ENCODE data around the gene LRFN2. TPM values are rescaled to one million over a fixed set of nuclear protein-coding genes. Genes with fewer than 3 reads are reported as not detected.

LRFN2 gene
- total RNA-seq, 2 donors from 2014 or later, result 0.62 TPM; not detected in 1

GRCh38 chr6:40471243-40471642 is 115.9 kb downstream of the LRFN2 start:
- no peak for DNase-seq (ENCODE audit: low spot score)
- intact Hi-C loops (cut with DNase I), result no loop called here
- WGBS, result 90% methylated on average over 4 of the region's 4 CpGs
- H3K36me3 ChIP-seq, result no peaks in the 10 kb centered on the region
- no peaks in the 10 kb centered on the region for H3K4me1 ChIP-seq (replicated peaks)
- no peak overlapping the region for H3K27ac ChIP-seq
- no peak overlapping the region for H3K4me3 ChIP-seq
- H3K9me3 ChIP-seq, result no peaks in the 10 kb centered on the region
- TF ChIP-seq POLR2A (IDR thresholded peaks at IDR 0.05) (no peak), POLR2AphosphoS5 (IDR thresholded peaks at IDR 0.05) (no peak), CTCF (IDR thresholded peaks at IDR 0.05) (no peak)
- H3K27me3 ChIP-seq (replicated peaks; ENCODE audit: insufficient read depth), result no peaks in the 10 kb centered on the region

- Histone ChIP-seq H3K27me3 (replicated peaks; ENCODE audit: insufficient read depth) (no peaks in the 10 kb centered on the region), H3K36me3 (no peaks in the 10 kb centered on the region), H3K4me1 (replicated peaks) (no peaks in the 10 kb centered on the region), H3K9me3 (no peaks in the 10 kb centered on the region), H3K4me3 (no peak overlapping the region), H3K27ac (no peak overlapping the region)
- WGBS, result 82% methylated on average over 3 of the region's 3 CpGs
- DNase-seq (ENCODE audit: low spot score), result no peak
- intact Hi-C loops (cut with DNase I), result no loop called here
- TF ChIP-seq POLR2A (IDR thresholded peaks at IDR 0.05), result no peak
- no peak for TF ChIP-seq CTCF (IDR thresholded peaks at IDR 0.05)
- TF ChIP-seq POLR2AphosphoS5 (IDR thresholded peaks at IDR 0.05), result no peak
These were observed 117.8 kb downstream of the LRFN2 start for GRCh38 chr6:40469323-40469722.

GRCh38 chr6:40466986-40467539 is 120.1 kb downstream of the LRFN2 start:
- no peak for DNase-seq (ENCODE audit: low spot score)
- Histone ChIP-seq H3K36me3 (no peaks in the 10 kb centered on the region), H3K9me3 (no peaks in the 10 kb centered on the region), H3K27me3 (replicated peaks; ENCODE audit: insufficient read depth) (no peaks in the 10 kb centered on the region), H3K27ac (no peak overlapping the region), H3K4me1 (replicated peaks) (no peaks in the 10 kb centered on the region), H3K4me3 (no peak overlapping the region)
- 92% methylated on average over 3 of the region's 3 CpGs for WGBS
- TF ChIP-seq POLR2A (IDR thresholded peaks at IDR 0.05) (no peak), POLR2AphosphoS5 (IDR thresholded peaks at IDR 0.05) (no peak), CTCF (IDR thresholded peaks at IDR 0.05) (no peak)
- intact Hi-C loops (cut with DNase I), result no loop called here

- Histone ChIP-seq H3K4me1 (replicated peaks) (no peaks in the 10 kb centered on the region), H3K27me3 (replicated peaks; ENCODE audit: insufficient read depth) (no peaks in the 10 kb centered on the region), H3K27ac (no peak overlapping the region), H3K36me3 (no peaks in the 10 kb centered on the region), H3K9me3 (no peaks in the 10 kb centered on the region), H3K4me3 (no peak overlapping the region)
- intact Hi-C loops (cut with DNase I), result no loop called here
- 61% methylated on average over 3 of the region's 3 CpGs for WGBS
- DNase-seq (ENCODE audit: low spot score), result no peak
- no peak for TF ChIP-seq POLR2AphosphoS5 (IDR thresholded peaks at IDR 0.05)
These were observed 125.5 kb downstream of the LRFN2 start for GRCh38 chr6:40461643-40462042.

GRCh38 chr6:40460380-40460779 is 126.8 kb downstream of the LRFN2 start:
- Histone ChIP-seq H3K4me3 (no peak overlapping the region), H3K27me3 (replicated peaks; ENCODE audit: insufficient read depth) (no peaks in the 10 kb centered on the region), H3K27ac (no peak overlapping the region), H3K36me3 (no peaks in the 10 kb centered on the region), H3K4me1 (replicated peaks) (no peaks in the 10 kb centered on the region), H3K9me3 (no peaks in the 10 kb centered on the region)
- 56% methylated on average over 1 of the region's 1 CpG for WGBS
- intact Hi-C loops (cut with DNase I), result no loop called here
- no peak for DNase-seq (ENCODE audit: low spot score)
- TF ChIP-seq POLR2A (IDR thresholded peaks at IDR 0.05), result no peak
- TF ChIP-seq CTCF (IDR thresholded peaks at IDR 0.05), result no peak
- no peak for TF ChIP-seq POLR2AphosphoS5 (IDR thresholded peaks at IDR 0.05)

All from prostate gland (tissue), 2 donors.